Upper lobe of right lung (tissue), 1 donor: ENCODE results near the gene CSPG4. TPM values are rescaled to one million over a fixed set of nuclear protein-coding genes. Genes with fewer than 3 reads are reported as not detected.
"Not testable (repeated sequence)": the region's sequence is repeated elsewhere in the genome, so short reads cannot be mapped to it uniquely, and the experiment has no call there.

Experiments
- ATAC-seq: fragments of 200-7000 bp; cut with Tn5 transposase; one replicate; pipeline ENCODE4 v1.9.1; 2020; ENCODE audit warnings: mild to moderate bottlenecking, moderate library complexity
- DNase-seq: peaks from one replicate; pipeline ENCODE4 v3.0.0-alpha.2; 2020
- H3K27ac ChIP-seq: fragments of 200-600 bp; one replicate; pipeline ENCODE4 v1.8.0; 2022
- H3K27me3 ChIP-seq: fragments of 200-600 bp; one replicate; pipeline ENCODE4 v1.8.0; 2022; ENCODE audit warnings: mild to moderate bottlenecking
- H3K36me3 ChIP-seq: fragments of 200-600 bp; one replicate; pipeline ENCODE4 v1.8.0; 2022
- H3K4me1 ChIP-seq: fragments of 200-600 bp; one replicate; pipeline ENCODE4 v1.8.0; 2022
- H3K4me3 ChIP-seq: fragments of 200-600 bp; one replicate; pipeline ENCODE4 v1.8.0; 2022; ENCODE audit warnings: mild to moderate bottlenecking
- H3K9me3 ChIP-seq: fragments of 200-600 bp; one replicate; pipeline ENCODE4 v1.8.0; 2022
- CTCF ChIP-seq: fragments of 200-600 bp; IDR thresholded peaks from one replicate; pipeline ENCODE4 v1.8.0; 2022; ENCODE audit warnings: antibody characterized with exemption
- intact Hi-C: fragments of 100-400 bp; cut with DNase I; formaldehyde crosslinking; loops from one replicate; pipeline ENCODE4 v1.11.0; 2022
- total RNA-seq: library from RNA; stranded (reverse); fragmentation: NEBNext Ultra II Directional; extraction: Animal tissue kit (Norgen Biotek cat#: 25700); gene quantifications from one replicate; pipeline ENCODE4 v1.2.1, GENCODE V29; 2021
- donor health status: DM: no; HTN: yes; CAD: no; lungs with severe emphysema.

Gene CSPG4
- total RNA-seq, 1 donor from 2014 or later, result 12.6 TPM

GRCh38 chr15:75738647-75739325 is 26.1 kb upstream of the CSPG4 start:
- Histone ChIP-seq H3K36me3 (no peaks in the 10 kb centered on the region), H3K27me3 (no peaks in the 10 kb centered on the region), H3K9me3 (no peaks in the 10 kb centered on the region), H3K4me1 (peaks cover 5% of the 10 kb centered on the region), H3K27ac (no peak overlapping the region), H3K4me3 (peak overlapping the region; percentile 93)
- ATAC-seq, result peak; percentile 99
- peak; percentile 98 for DNase-seq
- intact Hi-C loops, result no loop called here
- TF ChIP-seq CTCF, result no peak

DNA sequence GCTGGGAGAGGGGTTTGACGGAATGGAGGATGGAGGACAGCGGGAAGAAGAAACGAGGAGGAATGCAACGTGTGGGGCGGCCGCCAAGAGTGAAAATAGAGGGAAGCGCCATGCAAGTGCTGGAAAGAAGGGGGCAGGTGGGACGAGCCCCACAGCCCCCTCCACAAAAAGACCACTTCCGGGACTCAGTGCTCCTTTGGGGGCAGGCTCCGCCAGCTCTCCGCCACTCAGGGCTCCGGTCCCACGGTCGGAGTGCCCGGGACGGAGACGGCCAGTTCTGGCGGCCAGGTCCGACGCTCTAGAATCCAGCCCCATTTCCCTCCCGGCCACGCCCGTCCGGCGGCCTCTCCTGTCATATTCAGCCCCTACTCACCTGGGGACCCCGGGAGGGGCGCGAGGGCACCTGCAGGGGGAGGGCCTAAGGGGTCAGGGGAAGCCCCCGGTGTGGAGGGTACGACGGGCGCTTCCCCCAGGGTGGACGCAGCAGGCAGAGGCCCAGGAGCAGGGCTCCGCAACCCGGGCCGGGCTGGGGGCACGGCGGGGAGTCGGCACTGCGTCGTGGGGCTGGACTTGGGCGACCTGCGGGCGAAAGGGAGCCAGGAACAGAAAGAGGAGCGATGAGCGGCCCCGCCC is 25.5 kb upstream of the CSPG4 start:
- no peaks in the 10 kb centered on the region for H3K36me3 ChIP-seq
- peak overlapping the region; percentile 58 for H3K27ac ChIP-seq
- no peak for DNase-seq
- no peaks in the 10 kb centered on the region for H3K9me3 ChIP-seq
- peak overlapping the region; percentile 93 for H3K4me3 ChIP-seq
- intact Hi-C loops, result no loop called here
- TF ChIP-seq CTCF, result no peak
- no peaks in the 10 kb centered on the region for H3K27me3 ChIP-seq
- no peak for ATAC-seq
- H3K4me1 ChIP-seq, result peaks cover 5% of the 10 kb centered on the region

DNA sequence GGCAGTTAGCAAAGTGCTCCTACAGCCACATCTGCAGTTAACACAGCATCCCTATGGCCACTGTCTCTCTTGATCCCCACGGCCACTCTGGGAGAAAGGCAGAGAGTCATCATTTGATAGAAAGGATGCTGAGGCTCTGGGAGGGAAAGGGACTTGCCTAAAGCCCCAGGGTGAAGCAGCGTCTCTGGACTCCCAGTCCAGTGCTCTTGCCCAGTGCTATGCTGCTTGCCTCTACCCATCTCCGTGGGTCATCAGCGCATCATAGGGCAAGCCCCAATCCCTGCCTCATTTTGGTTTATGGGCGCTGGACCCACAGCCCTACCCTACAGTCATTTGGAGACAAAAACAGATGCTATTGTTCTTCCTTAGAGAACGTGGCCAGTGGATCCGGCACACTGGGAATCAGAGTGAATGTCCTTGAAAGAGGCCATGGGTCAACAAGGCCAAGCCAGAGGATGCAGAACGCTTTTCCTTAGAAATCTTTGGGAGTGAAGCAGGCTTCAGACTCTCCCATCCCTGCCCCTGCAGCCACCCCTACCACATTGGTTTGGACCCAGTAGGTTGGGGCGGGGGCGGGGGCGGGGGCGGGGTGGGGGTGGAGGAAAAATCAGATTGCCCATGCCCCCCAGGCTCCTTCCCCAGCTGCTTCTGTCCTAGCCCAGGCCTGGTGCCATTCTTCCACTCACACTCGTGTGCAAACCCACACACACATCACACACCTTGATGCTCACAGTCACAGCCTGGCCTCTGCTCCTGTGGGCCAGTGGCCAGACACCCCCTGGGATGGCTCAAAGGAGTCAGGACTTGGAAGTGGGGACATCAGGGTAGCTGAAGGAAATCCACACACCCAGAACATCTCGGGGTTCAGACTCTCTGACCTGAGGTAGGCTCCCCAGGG is 24.7 kb upstream of the CSPG4 start:
- intact Hi-C loops, H3K27me3 ChIP-seq, ATAC-seq, H3K27ac ChIP-seq, H3K36me3 ChIP-seq, H3K9me3 ChIP-seq: not testable (repeated sequence)
- peak; percentile 38 for DNase-seq
- H3K4me3 ChIP-seq, result peak overlapping the region; percentile 93
- peaks cover 13% of the 10 kb centered on the region for H3K4me1 ChIP-seq

- Histone ChIP-seq H3K27ac (no peak overlapping the region), H3K27me3 (no peaks in the 10 kb centered on the region), H3K9me3 (no peaks in the 10 kb centered on the region), H3K4me3 (no peak overlapping the region), H3K36me3 (no peaks in the 10 kb centered on the region), H3K4me1 (peaks cover 21% of the 10 kb centered on the region)
- no peak for ATAC-seq
- intact Hi-C loops, result no loop called here
- peak; percentile 55 for DNase-seq
- no peak for TF ChIP-seq CTCF
Measured at GRCh38 chr15:75736256-75736655, 23.6 kb upstream of the CSPG4 start.

- H3K27ac ChIP-seq, ATAC-seq, H3K36me3 ChIP-seq, H3K4me3 ChIP-seq, intact Hi-C loops, H3K27me3 ChIP-seq, H3K9me3 ChIP-seq: not testable (repeated sequence)
- peaks cover 22% of the 10 kb centered on the region for H3K4me1 ChIP-seq
- DNase-seq, result peak; percentile 40
Measured at GRCh38 chr15:75734861-75735760, 22.5 kb upstream of the CSPG4 start.
